ENCODE measurements around the gene CDH13.

Gene CDH13

GRCh38 chr16:83315271-83315670 lies 688.5 kb downstream of the CDH13 start (continued):
- no peak for TF ChIP-seq ZBTB10 (tag by site-specific recombination; IDR thresholded peaks at IDR 0.05)
- TF ChIP-seq SP7 (tag by site-specific recombination; IDR thresholded peaks at IDR 0.05) = no peak
- TF ChIP-seq REPIN1 (tag by site-specific recombination; IDR thresholded peaks at IDR 0.05; ENCODE audit: low read depth) = no peak
- no peak for TF ChIP-seq ZNF629 (tag by site-specific recombination; IDR thresholded peaks at IDR 0.05)
- TF ChIP-seq ZNF280C (tag by site-specific recombination; IDR thresholded peaks at IDR 0.05) = no peak
- TF ChIP-seq ZNF501 (tag by site-specific recombination; IDR thresholded peaks at IDR 0.05) = no peak
- TF ChIP-seq ZNF596 (tag by site-specific recombination; IDR thresholded peaks at IDR 0.05) = no peak
- TF ChIP-seq ZNF266 (tag by site-specific recombination; IDR thresholded peaks at IDR 0.05; ENCODE audit: low read depth) = no peak
- TF ChIP-seq ZNF843 (tag by site-specific recombination; IDR thresholded peaks at IDR 0.05) = no peak
- TF ChIP-seq ZNF768 (tag by site-specific recombination; IDR thresholded peaks at IDR 0.05) = no peak
- TF ChIP-seq ZNF837 (tag by site-specific recombination; IDR thresholded peaks at IDR 0.05) = no peak
- no peak for TF ChIP-seq ZNF518A (tag by site-specific recombination; conservative IDR thresholded peaks at IDR 0.05; ENCODE audit: low read depth)
- no peak for TF ChIP-seq ZNF221 (tag by site-specific recombination; IDR thresholded peaks at IDR 0.05; ENCODE audit: borderline replicate concordance)

- ChIA-PET POLR2A (no interaction called here), CTCF (no interaction called here)
- H3K9me3 ChIP-seq (ENCODE audit: control insufficient read depth, insufficient read depth, low read depth, low read length) = no peaks in the 10 kb centered on the region
- no peak overlapping the region for H3K27ac ChIP-seq (ENCODE audit: extremely low read depth, low read depth, low read length)
- H3K4me1 ChIP-seq (ENCODE audit: control insufficient read depth, insufficient read depth, low read length) = no peaks in the 10 kb centered on the region
- no peak overlapping the region for H3K4me3 ChIP-seq (ENCODE audit: low read depth, low read length)
- TF ChIP-seq ZNF747 (tag by site-specific recombination; IDR thresholded peaks at IDR 0.05) = no peak
- TF ChIP-seq ZNF580 (tag by site-specific recombination; IDR thresholded peaks at IDR 0.05) = no peak
- no peak for TF ChIP-seq ZNF677 (tag by site-specific recombination; IDR thresholded peaks at IDR 0.05)
- no peak for TF ChIP-seq ZNF24 (tag by site-specific recombination; IDR thresholded peaks at IDR 0.05)
- no peak for TF ChIP-seq ZBTB17 (tag by site-specific recombination; IDR thresholded peaks at IDR 0.05)
- no peak for TF ChIP-seq ZNF354C (tag by site-specific recombination; IDR thresholded peaks at IDR 0.05; ENCODE audit: borderline replicate concordance, low read depth)
- no peak for TF ChIP-seq ZSCAN18 (tag by site-specific recombination; IDR thresholded peaks at IDR 0.05)
- no peak for TF ChIP-seq ZNF2 (tag by site-specific recombination; IDR thresholded peaks at IDR 0.05)
- TF ChIP-seq HOXA7 (CRISPR knock-in tag; IDR thresholded peaks at IDR 0.05; ENCODE audit: borderline replicate concordance) = no peak
- no peak for TF ChIP-seq ZNF660 (tag by site-specific recombination; IDR thresholded peaks at IDR 0.05)
- no peak for TF ChIP-seq REPIN1 (tag by site-specific recombination; IDR thresholded peaks at IDR 0.05; ENCODE audit: low read depth)
- TF ChIP-seq FEZF1 (tag by site-specific recombination; IDR thresholded peaks at IDR 0.05) = no peak
- no peak for TF ChIP-seq ZNF549 (tag by site-specific recombination; IDR thresholded peaks at IDR 0.05)
- no peak for TF ChIP-seq ZNF132 (tag by site-specific recombination; IDR thresholded peaks at IDR 0.05; ENCODE audit: borderline replicate concordance)
- TF ChIP-seq HOXD13 (CRISPR knock-in tag; IDR thresholded peaks at IDR 0.05; ENCODE audit: borderline replicate concordance) = no peak
- TF ChIP-seq YY1 (tag by site-specific recombination; IDR thresholded peaks at IDR 0.05) = no peak
- H3K36me3 ChIP-seq (ENCODE audit: control insufficient read depth in 2 of 2, insufficient read depth in 1 of 2, low read length in 2 of 2) = no peaks in the 10 kb centered on the region
Observed at GRCh38 chr16:83316458-83316857, 689.7 kb downstream of the CDH13 start.

All from HEK293 (cell line).